Fibroblast of pulmonary artery (primary cell): ENCODE data around the gene GULP1.
"Not testable (repeated sequence)": the region's sequence is repeated elsewhere in the genome, so short reads cannot be mapped to it uniquely, and the experiment has no call there.

Experiments
- DNase-seq: peaks from one replicate; pipeline ENCODE4 v3.0.0-alpha.2; 2010; ENCODE audit warnings: low read depth
- H3K4me3 ChIP-seq: replicated peaks from 2 replicates; pipeline ENCODE4 v1.5.1; 2011; ENCODE audit warnings: low read depth, mild to moderate bottlenecking, control low read depth, low read length, moderate library complexity
- CTCF ChIP-seq: IDR thresholded peaks from 2 replicates; pipeline ENCODE4 v1.5.1; 2011; ENCODE audit warnings: mild to moderate bottlenecking, control low read depth, low read length, inconsistent platforms; ENCODE audit errors: missing control alignments

The GULP1 gene

GRCh38 chr2:188527141-188527540, 235.5 kb downstream of the GULP1 start:
- no peak for TF ChIP-seq CTCF
- peak; percentile 83 for DNase-seq
- H3K4me3 ChIP-seq: no peak overlapping the region

- H3K4me3 ChIP-seq: no peak overlapping the region
- no peak for DNase-seq
- TF ChIP-seq CTCF: no peak
Measured at GRCh38 chr2:188527581-188527993, 235.9 kb downstream of the GULP1 start.

GRCh38 chr2:188529710-188530109, 238.0 kb downstream of the GULP1 start:
- TF ChIP-seq CTCF: no peak
- DNase-seq: no peak
- no peak overlapping the region for H3K4me3 ChIP-seq

GRCh38 chr2:188534875-188535274, 243.2 kb downstream of the GULP1 start:
- DNase-seq: no peak
- no peak overlapping the region for H3K4me3 ChIP-seq
- TF ChIP-seq CTCF: no peak

- no peak for TF ChIP-seq CTCF
- peak; percentile 35 for DNase-seq
- no peak overlapping the region for H3K4me3 ChIP-seq
Measured at GRCh38 chr2:188551671-188552070, 260.0 kb downstream of the GULP1 start.

GRCh38 chr2:188557081-188557480, 265.4 kb downstream of the GULP1 start:
- no peak overlapping the region for H3K4me3 ChIP-seq
- DNase-seq: no peak
- no peak for TF ChIP-seq CTCF

- not testable (repeated sequence) for DNase-seq, H3K4me3 ChIP-seq
Measured at GRCh38 chr2:188559455-188559854, 267.8 kb downstream of the GULP1 start.
